Stimulated activated CD8-positive, alpha-beta memory T cell treated with anti-CD3 and anti-CD28 coated beads, Interleukin-2, amount 100 ng/mL, for 1 hour (primary cell): Measurements from ENCODE around the gene PCDHA6.
"Not testable (repeated sequence)": the region's sequence is repeated elsewhere in the genome, so short reads cannot be mapped to it uniquely, and the experiment has no call there.

ENCODE experiments used
- DNase-seq, 2 donors: peaks; one replicate each; pipeline ENCODE4 v3.0.0-alpha.2; 2020; ENCODE audit warnings: low read depth in 2 of 2

Gene PCDHA6

GRCh38 chr5:140857177-140857986, 29.6 kb downstream of the PCDHA6 start:
- DNase-seq: no peak

DNA sequence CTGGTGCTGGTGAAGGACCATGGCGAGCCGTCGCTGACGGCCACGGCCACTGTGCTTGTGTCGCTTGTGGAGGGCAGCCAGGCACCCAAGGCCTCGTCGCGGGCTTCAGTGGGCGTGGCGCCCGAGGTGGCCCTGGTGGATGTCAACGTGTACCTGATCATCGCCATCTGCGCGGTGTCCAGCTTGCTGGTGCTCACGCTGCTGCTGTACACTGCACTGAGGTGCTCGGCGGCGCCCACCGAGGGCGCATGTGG, 30.2 kb downstream of the PCDHA6 start:
- no peak for DNase-seq

GRCh38 chr5:140862441-140863295, 34.9 kb downstream of the PCDHA6 start:
- no peak for DNase-seq

DNA sequence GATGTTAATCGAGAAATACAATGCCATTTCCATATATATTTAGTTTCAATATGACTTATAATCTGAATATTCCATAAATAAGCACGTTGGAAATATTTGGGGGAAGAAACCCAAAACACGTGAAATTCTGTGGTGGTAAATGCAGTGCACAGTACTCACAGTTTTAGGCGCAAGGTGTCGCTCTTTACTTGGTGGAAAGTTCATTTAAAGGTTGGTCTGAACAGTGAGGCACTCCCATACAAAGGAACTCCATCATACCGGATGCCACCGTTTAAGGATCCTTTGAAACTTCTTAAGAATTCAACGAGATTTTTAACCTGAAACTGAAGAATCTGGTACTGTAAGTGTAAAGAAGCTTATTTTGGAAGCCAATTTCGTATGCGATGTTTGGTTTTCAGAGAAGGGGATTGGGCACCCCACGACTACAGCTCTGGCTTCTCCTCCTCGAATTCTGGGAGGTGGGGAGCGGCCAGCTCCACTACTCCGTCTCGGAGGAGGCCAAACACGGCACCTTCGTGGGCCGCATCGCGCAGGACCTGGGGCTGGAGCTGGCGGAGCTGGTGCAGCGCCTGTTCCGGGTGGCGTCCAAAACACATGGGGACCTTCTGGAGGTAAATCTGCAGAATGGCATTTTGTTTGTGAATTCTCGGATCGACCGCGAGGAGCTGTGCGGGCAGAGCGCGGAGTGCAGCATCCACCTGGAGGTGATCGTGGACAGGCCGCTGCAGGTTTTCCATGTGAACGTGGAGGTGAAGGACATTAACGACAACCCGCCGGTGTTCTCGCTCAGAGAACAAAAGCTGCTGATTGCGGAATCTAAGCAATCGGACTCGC, 41.2 kb downstream of the PCDHA6 start, which contains the start of gene PCDHA11:
TSS of gene PCDHA11 (plus strand) at position 237 of the 834 bp plus-strand sequence. CDS start at position 384, 147 bp downstream.
- DNase-seq: no peak

DNA sequence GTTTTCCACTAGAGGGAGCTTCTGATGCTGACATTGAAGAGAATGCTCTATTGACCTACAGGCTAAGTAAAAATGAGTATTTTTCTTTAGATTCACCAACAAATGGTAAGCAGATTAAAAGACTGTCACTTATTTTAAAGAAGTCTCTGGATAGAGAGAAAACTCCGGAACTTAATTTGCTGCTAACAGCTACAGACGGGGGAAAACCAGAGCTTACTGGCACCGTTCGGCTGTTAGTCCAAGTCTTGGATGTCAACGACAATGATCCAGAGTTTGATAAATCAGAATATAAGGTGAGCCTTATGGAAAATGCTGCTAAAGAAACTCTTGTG, 41.8 kb downstream of the PCDHA6 start:
- no peak for DNase-seq

DNA sequence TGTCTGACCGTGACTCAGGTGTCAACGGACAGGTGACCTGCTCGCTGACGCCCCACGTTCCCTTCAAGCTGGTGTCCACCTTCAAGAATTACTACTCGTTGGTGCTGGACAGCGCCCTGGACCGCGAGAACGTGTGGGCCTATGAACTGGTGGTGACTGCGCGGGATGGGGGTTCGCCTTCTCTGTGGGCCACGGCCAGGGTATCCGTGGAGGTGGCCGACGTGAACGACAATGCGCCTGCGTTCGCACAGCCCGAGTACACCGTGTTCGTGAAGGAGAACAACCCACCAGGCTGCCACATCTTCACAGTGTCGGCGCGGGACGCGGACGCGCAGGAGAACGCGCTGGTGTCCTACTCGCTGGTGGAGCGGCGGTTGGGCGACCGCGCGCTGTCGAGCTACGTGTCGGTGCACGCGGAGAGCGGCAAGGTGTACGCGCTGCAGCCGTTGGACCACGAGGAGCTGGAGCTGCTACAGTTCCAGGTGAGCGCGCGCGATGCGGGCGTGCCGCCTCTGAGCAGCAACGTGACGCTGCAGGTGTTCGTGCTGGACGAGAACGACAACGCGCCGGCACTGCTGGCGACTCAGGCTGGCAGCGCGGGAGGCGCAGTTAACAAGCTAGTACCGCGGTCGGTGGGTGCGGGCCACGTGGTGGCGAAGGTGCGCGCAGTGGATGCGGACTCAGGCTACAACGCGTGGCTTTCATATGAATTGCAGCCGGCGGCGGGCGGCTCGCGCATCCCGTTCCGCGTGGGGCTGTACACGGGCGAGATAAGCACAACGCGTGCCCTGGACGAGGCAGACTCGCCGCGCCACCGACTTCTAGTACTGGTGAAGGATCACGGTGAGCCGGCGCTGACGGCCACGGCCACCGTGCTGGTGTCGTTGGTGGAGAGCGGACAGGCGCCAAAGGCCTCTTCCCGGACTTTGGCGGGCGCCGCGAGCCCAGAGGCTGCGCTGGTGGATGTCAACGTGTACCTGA, 42.8 kb downstream of the PCDHA6 start:
- no peak for DNase-seq

DNA sequence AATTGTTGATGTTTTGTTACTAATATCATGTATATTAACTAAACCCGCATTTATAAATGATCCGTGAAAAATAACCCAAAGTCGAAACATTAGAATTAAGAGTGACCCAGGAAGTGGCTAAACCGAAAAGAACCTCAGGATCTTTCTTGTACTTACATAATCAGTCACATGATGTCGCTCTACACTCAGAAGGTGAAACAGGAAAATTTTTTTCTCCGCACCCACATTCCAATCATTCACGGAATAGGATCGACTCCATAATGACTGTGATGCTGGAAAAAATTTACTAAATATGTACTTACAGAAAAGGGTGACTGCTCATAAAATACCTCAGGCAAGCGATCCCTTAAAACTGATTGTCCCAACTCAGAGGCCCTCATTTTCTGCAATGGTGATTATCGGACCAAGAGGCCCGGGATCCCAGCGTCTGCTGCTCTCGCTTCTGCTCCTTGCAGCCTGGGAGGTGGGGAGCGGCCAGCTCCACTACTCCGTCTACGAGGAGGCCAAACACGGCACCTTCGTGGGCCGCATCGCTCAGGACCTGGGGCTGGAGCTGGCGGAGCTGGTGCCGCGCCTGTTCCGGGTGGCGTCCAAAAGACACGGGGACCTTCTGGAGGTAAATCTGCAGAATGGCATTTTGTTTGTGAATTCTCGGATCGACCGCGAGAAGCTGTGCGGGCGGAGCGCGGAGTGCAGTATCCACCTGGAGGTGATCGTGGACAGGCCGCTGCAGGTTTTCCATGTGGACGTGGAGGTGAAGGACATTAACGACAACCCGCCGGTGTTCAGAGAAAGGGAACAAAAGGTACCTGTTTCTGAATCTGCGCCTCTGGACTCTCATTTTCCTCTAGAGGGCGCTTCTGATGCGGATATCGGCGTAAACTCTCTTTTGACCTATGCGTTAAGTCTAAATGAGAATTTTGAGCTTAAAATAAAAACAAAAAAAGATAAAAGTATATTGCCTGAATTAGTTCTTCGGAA, 47.6 kb downstream of the PCDHA6 start, which contains the start of gene PCDHA12:
TSS of gene PCDHA12 (plus strand) at position 224 of the 981 bp plus-strand sequence. CDS start at position 389, 165 bp downstream.
- no peak for DNase-seq

DNA sequence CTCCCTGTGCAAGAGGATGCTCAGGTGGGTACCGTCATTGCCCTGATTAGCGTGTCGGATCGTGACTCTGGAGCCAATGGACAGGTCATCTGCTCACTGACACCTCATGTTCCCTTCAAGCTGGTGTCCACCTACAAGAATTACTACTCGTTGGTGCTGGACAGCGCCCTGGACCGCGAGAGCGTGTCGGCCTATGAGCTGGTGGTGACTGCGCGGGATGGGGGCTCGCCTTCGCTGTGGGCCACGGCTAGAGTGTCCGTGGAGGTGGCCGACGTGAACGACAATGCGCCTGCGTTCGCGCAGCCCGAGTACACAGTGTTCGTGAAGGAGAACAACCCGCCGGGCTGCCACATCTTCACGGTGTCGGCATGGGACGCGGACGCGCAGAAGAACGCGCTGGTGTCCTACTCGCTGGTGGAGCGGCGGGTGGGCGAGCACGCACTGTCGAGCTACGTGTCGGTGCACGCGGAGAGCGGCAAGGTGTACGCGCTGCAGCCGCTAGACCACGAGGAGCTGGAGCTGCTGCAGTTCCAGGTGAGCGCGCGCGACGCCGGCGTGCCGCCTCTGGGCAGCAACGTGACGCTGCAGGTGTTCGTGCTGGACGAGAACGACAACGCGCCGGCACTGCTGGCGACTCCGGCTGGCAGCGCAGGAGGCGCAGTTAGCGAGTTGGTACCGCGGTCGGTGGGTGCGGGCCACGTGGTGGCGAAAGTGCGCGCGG, 48.9 kb downstream of the PCDHA6 start:
- not testable (repeated sequence) for DNase-seq

GRCh38 chr5:140877262-140877581, 49.5 kb downstream of the PCDHA6 start:
- DNase-seq: no peak
